Hepatocyte (in vitro differentiated cells): Measurements from ENCODE around the gene CARS1.
"Not testable (repeated sequence)": the region's sequence is repeated elsewhere in the genome, so short reads cannot be mapped to it uniquely, and the experiment has no call there.

Experiments
- EZH2phosphoT487 ChIP-seq: fragments of 200-600 bp; sonication (generic); IDR thresholded peaks from one replicate; pipeline ENCODE4 v1.6.1; 2018; ENCODE audit warnings: antibody characterized with exemption, mild to moderate bottlenecking, low read depth, moderate library complexity; ENCODE audit not compliant: unreplicated experiment, severe bottlenecking
- TF ChIP-seq, protein P1 (sequence below): fragments of 200-600 bp; sonication (generic); IDR thresholded peaks from 2 replicates; pipeline ENCODE4 v1.5.1; 2016; ENCODE audit warnings: antibody characterized with exemption, mild to moderate bottlenecking; ENCODE audit not compliant: poor library complexity

- TF ChIP-seq, protein P1, sequence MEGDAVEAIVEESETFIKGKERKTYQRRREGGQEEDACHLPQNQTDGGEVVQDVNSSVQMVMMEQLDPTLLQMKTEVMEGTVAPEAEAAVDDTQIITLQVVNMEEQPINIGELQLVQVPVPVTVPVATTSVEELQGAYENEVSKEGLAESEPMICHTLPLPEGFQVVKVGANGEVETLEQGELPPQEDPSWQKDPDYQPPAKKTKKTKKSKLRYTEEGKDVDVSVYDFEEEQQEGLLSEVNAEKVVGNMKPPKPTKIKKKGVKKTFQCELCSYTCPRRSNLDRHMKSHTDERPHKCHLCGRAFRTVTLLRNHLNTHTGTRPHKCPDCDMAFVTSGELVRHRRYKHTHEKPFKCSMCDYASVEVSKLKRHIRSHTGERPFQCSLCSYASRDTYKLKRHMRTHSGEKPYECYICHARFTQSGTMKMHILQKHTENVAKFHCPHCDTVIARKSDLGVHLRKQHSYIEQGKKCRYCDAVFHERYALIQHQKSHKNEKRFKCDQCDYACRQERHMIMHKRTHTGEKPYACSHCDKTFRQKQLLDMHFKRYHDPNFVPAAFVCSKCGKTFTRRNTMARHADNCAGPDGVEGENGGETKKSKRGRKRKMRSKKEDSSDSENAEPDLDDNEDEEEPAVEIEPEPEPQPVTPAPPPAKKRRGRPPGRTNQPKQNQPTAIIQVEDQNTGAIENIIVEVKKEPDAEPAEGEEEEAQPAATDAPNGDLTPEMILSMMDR = not testable (repeated sequence)
- not testable (repeated sequence) for TF ChIP-seq EZH2phosphoT487
Measured at GRCh38 chr11:3063432-3063831, 6.2 kb upstream of the CARS1 start.
